Adrenal gland (tissue), 5 donors: ENCODE measurements around the gene FAM78A.
"Not testable (repeated sequence)": the region's sequence is repeated elsewhere in the genome, so short reads cannot be mapped to it uniquely, and the experiment has no call there.

Experiments used
- POLR2A ChIP-seq, 2 donors: fragments of 450-650 bp; IDR thresholded peaks; one replicate each; pipeline ENCODE4 v1.6.1; 2017; ENCODE audit warnings: antibody characterized with exemption in 2 of 2, mild to moderate bottlenecking in 2 of 2, moderate library complexity in 1 of 2
- TF ChIP-seq, protein P1 (sequence below), 6 experiments: fragments of 450-650 bp in 4 of 6; fragments of 200-600 bp in 2 of 6; sonication (generic) in 1 of 6; IDR thresholded peaks; 1 replicate in 5 of 6; 2 replicates in 1 of 6; pipeline versions ENCODE4 v1.5.1 to v1.8.0; 2016 to 2021; ENCODE audit warnings: antibody characterized with exemption in 6 of 6, mild to moderate bottlenecking in 2 of 6, moderate library complexity in 1 of 6
- donor health status: DM: no; HTN: no; CAD: no.

DNA sequence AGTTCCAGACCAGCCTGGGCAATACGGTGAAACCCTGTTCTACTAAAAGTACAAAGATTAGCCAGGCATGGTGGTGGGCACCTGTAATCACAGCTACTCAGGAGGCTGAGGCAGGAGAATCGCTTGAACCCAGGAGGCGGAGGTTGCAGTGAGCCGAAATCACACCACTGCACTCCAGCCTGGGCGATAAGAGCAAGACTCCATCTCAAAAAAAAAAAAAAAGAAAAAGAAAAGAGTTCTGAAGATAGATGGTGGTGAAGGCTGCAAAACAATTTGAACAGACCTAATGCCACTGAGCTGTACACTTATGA lies 13.3 kb downstream of the FAM78A start:
- TF ChIP-seq POLR2A (IDR thresholded peaks at IDR 0.05), result not testable (repeated sequence)
- TF ChIP-seq, protein P1, sequence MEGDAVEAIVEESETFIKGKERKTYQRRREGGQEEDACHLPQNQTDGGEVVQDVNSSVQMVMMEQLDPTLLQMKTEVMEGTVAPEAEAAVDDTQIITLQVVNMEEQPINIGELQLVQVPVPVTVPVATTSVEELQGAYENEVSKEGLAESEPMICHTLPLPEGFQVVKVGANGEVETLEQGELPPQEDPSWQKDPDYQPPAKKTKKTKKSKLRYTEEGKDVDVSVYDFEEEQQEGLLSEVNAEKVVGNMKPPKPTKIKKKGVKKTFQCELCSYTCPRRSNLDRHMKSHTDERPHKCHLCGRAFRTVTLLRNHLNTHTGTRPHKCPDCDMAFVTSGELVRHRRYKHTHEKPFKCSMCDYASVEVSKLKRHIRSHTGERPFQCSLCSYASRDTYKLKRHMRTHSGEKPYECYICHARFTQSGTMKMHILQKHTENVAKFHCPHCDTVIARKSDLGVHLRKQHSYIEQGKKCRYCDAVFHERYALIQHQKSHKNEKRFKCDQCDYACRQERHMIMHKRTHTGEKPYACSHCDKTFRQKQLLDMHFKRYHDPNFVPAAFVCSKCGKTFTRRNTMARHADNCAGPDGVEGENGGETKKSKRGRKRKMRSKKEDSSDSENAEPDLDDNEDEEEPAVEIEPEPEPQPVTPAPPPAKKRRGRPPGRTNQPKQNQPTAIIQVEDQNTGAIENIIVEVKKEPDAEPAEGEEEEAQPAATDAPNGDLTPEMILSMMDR (IDR thresholded peaks at IDR 0.05), result not testable (repeated sequence)
